HG02884 (cell line): ENCODE data around the gene IFNAR1.
"Not testable (repeated sequence)": the region's sequence is repeated elsewhere in the genome, so short reads cannot be mapped to it uniquely, and the experiment has no call there.

ENCODE experiments used
- ATAC-seq: cut with Tn5 transposase; IDR thresholded peaks from one replicate; pipeline ENCODE4 v1.9.1; 2021; ENCODE audit warnings: mild to moderate bottlenecking, moderate library complexity; ENCODE audit not compliant: unreplicated experiment

The IFNAR1 gene

DNA sequence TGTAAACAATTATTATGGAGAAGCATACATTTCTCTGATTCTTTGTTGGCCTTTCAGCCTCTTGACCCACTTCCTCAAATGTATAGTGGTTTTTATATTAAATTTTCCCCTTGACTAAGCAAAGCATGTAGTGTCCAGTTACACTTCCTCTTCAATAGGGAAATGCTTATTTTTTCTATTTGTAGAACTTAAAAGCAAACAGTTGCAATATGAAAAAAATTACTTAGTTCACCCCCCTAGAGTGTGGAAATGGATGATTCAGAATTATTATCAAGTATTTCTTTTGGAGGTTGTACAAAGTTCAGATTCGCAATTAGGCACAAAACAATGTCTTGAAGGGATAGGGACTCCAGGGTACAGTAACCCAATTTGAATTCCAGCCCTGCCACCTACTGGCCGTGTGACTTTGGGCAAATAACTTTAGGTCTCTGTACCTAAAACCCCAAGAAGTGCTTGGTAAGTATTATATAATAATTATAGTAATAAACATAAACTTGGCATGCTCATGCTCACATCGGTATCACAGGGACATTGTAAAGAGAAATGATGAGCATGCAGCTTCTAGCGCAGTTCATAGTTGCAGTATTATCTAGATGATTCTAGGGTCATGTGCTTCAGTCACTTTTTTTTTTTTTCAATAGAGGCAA is 49.8 kb downstream of the IFNAR1 start:
- ATAC-seq: no peak

DNA sequence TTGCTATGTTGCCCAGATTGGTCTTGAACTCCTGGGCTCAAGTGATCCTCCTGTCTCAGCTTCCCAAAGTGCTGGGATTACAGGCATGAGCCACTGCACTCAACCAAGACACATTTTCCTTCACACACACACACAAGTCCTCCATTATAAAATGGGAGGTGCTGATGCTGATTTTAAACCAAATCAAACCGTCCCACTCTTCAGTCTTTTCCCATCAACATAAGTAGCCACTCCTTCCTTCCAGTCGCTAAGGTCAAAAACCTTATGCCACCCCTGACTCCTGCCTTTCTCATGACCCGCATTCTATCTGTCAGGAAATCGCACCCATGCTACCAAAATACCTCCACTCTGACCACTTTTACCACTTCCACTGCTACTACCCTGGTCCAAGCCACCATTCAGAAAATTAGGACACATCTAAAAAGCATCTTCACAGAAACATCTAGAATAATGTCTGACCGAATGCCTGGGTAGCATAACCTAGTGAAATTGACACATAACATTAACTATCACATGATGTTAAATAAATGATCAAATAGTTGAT is 50.4 kb downstream of the IFNAR1 start:
- ATAC-seq: no peak

DNA sequence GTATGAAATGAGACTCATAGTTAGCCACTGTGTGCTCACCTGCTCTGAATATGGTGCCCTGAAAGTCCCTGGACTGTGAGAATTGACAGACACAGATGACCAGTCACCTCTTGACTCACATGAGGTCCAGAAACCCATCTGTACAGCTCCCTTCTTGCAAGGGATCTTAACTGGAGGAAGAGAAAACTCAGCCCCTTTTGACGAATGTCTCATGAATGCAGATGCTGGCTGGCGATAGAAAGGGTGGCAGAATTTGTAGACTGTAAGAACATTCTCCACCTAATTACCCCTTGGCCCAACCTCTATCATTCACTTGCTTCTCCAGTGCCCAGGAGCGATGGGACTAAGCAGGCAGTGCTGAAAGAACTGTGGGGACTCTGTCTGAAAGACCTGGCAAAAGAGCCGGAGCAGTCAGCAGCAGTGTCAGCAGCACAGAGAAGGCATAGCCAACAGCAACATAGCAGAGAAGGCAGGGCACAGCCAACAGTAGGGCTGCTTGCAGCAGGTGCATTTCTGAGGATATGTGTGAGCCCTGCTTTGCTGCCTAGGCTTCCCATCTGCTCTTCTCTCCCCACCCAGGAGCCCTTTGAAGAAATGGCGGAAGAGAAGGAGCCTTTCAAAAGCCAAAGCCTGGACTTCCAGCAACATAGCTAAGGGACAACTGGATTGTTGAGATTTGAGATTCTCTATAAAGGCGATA is 52.6 kb downstream of the IFNAR1 start:
- ATAC-seq: no peak

DNA sequence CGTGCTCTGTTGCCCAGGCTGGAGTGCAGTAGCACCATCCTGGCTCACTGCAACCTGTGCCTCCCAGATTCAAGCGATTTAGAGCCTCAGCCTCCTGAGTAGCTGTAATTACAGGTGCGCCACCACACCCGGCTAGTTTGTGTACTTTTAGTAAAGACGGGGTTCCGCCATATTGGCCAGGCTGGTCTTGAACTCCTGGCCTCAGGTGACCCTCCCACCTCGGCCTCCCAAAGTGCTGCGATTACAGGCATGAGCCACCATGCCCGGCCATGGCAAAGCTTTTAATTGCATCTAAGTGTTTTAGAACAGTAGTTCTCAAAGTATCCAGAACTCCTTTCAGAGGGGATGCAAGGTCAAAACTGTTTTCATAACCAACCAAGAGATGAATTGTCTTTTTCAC is 53.3 kb downstream of the IFNAR1 start:
- no peak for ATAC-seq

DNA sequence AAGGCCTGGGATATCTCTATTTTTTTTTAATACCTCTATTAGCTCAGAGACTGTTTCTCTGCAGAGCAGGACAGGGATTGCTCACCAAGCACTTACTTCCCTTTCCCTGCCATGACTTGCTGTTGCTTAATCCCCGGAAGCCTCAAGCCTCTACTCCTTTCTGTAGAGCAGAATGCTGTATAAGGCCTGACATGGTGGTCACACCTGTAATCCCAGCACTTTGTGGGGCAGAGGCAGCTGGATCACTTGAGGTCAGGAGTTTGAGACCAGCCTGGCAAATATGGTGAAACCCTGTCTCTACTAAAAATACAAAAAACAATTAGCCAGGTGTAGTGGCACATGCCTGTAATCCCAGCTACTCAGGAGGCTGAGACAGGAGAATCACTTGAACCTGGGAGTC is 55.2 kb downstream of the IFNAR1 start:
- not testable (repeated sequence) for ATAC-seq

DNA sequence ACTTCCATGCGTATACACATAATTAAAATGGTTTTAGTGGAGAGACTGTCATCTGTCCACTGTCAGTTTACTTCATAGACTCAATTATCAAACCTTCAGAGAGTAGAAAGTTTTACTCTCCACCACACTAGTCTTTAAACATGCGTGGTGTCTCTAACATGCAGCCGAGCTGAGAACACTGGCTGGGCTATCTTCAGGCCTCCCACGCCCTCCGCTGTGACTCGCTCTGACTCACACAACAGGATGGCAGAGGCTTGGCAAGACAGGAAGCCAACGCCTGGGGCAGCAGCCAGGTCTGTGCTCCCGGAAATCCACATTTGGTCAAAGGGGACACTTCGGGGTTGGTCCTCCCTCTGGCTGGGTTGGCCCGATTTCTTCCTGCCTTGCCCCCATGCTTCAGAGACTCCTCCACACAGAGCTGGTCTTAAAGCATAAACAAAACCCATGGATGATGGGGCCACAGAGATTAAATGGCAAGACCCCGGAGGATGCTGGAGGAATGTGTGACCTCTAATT is 55.8 kb downstream of the IFNAR1 start:
- peak; percentile 47 for ATAC-seq

DNA sequence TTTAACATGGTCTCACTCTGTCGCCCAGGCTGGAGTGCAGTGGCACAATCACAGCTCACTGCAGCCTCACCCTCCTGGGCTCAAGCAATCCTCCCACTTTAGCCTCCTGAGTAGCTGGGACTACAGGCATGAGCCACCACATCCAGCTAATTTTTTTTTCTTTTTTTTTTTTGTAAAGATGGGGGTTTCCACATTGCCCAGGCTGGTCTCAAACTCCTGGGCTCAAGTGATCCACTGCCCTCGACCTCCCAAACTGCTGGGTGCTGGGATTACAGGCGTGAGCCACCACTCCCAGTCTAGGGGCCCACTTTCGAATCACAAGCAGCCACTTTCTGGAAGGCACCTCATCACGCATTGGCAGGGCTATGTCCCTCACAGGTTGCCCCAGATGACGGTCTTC is 56.6 kb downstream of the IFNAR1 start:
- ATAC-seq: not testable (repeated sequence)

DNA sequence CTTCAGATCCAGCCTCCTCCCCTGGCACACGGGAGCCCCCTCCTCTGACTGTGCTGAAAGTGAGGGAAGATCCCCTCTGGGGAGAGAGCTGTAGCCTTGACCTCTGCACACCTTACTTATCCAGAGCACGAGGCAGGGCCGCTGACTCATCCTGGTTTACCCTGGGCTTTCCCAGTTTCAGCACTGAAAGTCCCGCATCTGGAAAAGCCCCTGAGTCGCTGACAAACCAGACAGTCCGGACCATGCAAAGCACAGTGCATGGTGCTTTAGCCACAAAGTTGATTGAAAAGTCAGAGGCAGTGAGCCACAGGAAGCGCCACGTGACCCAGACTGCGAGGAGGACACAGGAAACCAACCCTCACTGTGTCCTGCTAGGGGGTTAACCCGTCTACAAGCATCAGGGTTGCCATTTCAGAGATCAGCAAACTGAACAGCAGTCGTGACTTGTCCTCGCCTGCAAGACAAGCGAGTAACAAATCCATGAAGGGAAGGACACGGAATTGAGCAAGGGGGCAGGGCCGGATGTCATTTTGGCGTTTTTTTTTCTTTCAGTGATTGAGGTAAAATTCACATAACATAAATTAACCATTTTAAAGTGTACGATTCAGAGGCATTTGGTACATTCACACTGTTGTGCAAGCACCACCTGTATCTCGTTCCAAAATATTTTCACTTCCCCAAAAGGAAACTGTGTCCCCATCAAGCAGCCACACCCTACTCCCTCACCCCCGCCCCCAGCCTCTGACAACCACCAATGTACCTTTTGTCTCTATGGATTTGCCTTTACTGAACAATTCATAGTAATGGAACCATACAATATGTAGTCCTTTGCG is 58.5 kb downstream of the IFNAR1 start:
- peak; percentile 74 for ATAC-seq

DNA sequence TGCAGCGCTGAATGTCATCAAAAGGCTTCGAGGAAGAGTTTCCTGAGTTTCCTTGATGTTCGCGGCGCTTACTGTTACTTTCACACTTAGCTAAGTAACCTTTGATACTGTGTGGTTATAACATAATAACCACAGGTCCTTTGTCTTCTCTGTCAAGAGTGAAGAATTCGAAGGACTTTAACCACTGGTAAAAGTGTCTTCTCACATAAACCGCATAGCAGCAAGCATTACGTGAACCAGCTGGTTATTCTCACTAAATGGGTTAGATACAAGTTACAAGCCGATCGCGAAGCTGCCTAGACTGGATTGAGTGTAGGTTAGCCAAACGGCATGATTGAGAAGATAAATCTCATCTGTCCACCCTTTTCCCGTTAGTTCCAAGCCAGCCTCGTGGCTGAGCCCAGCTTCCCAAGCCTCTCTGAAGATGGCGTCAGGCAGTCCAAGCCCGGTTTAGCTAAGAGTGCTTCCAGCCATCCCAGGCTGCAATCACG is 60.1 kb downstream of the IFNAR1 start:
- ATAC-seq: no peak

DNA sequence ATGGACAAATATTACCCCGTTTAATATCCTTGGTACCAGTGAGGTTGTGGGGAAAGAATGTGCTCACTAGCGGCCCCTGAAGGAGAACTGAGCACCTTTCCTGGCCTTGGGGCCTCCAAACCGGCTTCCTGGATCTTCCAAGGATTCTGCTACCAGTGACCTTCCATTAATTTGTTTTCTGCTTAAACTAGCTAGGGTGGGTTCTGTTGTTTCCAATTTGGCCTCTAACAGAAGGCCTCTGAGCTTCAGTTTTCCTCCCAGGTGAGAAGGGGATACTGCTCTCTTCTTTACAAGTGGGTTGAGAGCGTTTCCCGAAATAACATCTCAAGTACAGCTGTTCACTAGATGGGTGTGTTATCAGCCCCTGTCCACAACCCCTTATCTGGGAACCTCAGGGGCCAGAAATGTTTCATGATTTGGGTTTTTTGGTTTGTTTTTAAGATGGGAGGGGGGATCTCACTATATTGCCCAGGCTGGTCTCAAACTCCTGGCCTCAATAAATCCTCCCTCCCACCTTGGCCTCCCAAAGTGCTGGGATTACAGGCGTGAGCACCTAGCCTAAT is 61.5 kb downstream of the IFNAR1 start:
- no peak for ATAC-seq

DNA sequence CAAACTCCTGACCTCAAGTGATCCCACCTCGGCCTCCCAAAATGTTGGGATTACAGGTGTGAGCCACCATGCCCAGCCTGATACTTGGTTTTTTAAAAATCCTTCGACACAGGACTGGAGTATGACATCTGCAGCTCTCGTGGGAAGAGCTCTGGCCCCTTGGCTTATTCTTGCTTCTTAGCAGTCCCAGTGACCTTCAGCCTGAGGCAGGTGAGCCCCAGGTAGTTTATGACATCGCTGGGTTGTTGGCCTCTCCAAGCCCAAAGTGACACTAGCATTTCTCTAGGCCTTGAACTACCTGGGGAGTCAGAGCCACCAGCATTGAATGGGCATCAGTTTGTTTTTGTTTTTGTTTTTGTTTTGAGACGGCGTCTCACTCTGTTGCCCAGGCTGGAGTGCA is 62.5 kb downstream of the IFNAR1 start:
- ATAC-seq: no peak

DNA sequence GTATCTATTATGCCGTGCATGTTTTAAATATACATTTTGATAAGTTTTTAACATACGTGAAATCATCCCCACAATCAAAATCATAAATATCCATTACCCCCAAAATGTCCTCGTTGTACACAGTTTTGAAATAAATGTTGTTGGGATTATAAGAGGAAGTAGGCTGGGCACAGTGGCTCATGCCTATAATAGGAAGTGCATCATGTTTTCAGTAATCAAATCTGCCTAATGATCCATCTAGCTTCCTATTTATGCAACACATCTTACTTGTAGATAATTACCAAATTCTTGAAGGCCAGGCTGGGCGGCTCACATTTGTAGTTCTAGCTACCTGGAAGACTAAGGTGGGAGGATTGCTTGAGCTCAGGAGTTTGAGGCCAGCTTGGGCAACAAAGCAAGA is 63.4 kb downstream of the IFNAR1 start:
- ATAC-seq: no peak

DNA sequence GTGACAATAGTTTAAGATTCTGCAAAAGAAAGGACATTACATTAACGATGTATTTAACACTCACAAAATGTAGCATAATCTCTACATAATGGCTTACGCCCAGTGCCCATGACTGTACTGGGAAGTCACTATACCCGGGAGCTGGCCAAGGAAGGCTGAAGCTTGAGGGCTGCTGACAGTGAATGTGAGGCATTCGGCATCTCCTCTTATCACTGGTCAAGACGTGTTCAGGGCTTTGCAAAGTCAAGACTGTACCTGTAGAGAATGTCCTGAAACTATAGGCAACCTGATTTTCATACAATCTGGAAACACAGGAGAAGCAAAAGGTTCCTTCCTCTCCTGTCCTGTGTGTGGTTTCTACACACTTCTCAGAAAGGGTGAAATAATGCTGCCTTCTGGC is 65.7 kb downstream of the IFNAR1 start:
- no peak for ATAC-seq

DNA sequence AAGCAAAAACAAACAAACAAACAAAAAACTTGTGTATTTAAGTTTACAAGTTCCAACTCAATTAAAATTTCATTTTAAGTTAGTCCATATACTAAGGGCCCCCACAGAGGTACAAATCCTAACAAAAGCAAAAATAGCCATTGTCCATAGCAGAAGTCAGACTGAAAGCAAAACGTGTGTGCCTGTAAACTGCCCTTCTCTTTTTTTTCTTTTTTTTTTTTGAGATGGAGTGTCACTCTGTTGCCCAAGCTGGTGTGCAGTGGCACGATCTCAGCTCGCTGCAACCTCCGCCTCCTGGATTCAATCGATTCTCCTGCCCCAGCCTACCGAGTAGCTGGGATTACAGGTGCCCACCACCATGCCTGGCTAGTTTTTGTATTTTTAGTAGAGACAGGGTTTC is 66.9 kb downstream of the IFNAR1 start:
- ATAC-seq: no peak

DNA sequence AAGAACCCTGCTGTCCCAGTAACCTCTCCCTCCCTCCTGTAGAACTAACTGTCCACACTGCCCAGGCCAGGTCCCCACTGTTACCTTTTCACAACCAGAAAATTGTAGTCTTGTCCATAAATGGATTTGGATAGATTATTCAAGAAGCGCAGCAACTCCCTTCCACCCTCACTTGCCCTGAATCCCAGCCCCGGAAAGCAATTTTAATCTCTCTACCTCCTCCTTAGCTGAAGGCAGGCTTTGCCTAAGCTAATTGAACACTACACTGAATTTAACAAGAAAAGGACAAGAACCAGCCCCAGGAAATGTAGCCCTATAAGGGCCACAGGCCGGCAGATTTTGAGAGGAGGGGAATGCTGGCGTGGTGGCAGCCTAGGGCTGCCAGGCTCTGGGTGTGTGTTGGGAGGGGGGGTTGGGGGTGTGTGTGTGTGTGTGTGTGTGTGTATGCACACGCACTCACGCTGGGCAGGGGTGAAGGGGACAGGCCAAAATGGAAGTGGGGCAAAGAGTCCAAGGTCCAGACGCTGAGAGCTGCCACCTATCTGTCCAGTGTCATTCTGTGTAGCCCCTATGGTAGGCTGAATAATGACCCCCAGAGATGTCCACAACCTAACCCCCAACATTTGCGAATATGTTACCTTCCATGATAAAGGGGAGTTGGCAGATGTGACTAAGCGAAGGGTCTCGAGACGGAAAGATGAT is 67.7 kb downstream of the IFNAR1 start:
- no peak for ATAC-seq

DNA sequence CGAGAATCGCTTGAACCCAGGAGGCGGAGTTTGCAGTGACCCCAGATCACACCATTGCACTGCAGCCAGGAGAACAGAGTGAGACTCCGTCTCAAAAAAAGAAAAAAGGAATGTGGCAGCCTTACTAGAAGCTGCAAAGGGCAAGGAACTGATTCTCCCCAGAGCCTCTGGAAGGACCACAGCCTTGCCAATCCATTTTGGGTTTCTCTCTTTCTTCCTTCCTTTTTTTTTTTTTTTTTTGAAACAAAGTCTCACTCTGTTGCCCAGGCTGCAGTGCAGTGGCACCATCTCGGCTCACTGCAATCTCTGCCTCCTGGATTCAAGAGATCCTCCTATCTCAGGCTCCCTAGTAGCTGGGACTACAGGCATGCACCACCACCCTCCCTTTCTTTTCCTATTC is 68.6 kb downstream of the IFNAR1 start:
- ATAC-seq: no peak

DNA sequence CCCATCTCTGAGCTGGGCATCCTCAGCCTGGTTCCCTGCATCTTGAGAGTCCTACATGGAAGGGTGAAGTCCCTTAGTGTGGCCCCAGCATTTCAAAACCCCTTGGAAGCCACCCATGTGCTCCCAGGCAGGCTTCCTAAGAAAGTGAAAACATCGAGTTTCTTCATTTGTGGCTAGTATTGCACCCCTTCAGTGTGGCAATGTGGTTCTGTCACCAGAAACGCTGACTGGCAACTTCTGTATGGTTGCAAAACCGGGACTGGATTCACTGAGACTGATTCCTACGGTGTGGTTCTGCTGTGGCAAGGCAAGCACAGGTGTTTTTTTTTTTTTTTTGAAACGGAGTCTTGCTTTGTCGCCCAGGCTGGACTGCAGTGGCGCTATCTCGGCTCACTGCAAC is 69.5 kb downstream of the IFNAR1 start:
- ATAC-seq: no peak

DNA sequence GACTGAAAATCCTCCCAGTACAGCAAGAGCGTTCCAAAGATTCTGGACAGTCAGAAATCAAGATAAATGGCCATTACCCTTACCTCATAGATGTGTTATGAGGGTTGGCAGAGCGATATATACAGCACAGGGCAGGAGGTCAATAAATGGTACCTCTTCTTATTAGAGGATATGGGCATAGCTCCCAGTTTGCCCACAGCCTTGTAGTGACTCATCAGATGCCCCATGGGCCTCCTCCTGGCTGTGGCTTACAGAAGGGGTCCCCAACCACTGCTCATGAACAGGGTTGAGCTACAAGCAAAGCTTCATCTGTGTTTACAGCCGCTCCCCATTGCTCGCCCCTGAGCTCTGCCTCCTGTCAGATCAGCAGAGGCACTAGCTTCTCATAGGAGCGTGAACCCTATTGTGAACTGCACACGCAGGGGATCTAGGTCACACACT is 71.1 kb downstream of the IFNAR1 start:
- ATAC-seq: no peak

DNA sequence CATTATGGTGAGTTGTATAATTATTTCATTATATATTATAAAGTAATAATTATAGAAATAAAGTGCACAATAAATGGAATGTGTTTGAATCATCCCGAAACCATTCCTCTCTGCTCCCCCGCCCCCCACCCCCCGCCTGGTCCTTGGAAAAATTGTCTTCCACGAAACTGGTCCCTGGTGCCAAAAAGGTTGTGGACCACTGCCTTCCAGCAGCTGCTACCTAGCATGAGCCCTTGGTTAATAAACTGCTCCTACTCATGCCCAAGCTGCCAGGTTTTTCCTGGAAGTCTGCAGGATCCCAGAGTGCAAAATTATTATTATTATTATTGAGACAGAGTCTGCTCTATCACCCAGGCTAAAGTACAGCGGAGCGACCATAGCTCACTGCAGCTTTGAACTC is 71.7 kb downstream of the IFNAR1 start:
- ATAC-seq: no peak

DNA sequence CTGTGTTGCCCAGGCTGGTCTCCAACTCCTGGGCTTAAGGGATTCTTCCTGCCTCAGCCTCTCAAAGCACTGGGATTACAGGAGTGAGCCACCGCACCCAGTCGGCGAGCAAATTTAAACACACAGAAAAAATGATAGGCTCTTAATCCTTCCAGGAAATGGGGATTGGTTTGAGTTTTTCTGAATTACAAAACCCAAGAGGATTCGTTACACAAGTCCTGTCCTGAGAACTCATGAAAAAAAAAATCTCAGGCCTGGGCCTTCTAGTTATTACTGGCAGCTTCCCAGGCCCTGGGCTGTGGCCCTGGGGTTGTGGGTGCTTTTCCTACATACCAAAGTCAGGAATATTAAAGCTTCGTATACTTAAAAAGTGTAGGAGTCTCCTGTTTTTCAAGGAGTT is 72.2 kb downstream of the IFNAR1 start:
- no peak for ATAC-seq
